Pons (tissue), 1 donor: Measurements from ENCODE around the gene PTPRQ.
A peak's percentile ranks its signal among the peaks of the same experiment; 100 is the strongest.
"Not testable (repeated sequence)": the region's sequence is repeated elsewhere in the genome, so short reads cannot be mapped to it uniquely, and the experiment has no call there.

Experiments used
- DNase-seq: peaks from one replicate; pipeline ENCODE4 v3.0.0-alpha.2; 2016; ENCODE audit warnings: low spot score

The PTPRQ gene

DNA sequence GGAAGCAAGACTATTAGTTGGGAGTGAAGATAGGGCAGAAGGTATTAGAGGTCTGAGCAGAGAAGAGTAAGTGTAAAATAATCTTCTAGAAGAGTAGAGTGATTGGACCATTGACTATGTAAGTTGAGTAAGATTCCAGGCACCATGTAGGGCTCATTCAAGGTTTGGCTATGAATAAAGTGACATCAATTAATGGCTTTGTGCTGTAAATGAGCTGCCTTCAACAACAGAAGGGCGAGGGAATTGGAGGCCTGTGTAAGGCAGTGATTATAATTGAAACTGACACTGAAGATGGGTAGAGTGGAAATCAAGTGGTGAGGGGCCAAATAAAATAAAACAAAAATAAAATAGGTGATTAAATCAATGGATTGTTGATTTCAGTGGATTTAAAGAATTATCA, 26.4 kb downstream of the PTPRQ start:
- no peak for DNase-seq

DNA sequence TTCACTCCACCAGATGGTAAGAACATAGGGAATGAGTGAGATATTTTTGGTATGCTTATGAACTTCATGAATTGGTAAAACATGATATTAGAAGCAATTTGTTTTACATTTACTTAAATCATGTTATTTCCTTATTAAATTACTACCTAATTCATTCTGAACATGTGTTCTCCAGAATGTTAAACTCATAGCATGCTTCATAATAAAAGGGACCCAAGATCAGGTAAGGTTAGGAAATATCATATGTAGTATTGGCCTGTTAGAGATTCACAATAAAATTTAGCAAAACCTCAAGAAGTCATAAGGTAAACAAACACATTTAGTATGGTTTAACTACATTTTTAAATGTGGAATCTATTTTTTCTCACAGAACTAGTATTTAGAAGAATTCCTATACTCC, 28.2 kb downstream of the PTPRQ start:
- no peak for DNase-seq

DNA sequence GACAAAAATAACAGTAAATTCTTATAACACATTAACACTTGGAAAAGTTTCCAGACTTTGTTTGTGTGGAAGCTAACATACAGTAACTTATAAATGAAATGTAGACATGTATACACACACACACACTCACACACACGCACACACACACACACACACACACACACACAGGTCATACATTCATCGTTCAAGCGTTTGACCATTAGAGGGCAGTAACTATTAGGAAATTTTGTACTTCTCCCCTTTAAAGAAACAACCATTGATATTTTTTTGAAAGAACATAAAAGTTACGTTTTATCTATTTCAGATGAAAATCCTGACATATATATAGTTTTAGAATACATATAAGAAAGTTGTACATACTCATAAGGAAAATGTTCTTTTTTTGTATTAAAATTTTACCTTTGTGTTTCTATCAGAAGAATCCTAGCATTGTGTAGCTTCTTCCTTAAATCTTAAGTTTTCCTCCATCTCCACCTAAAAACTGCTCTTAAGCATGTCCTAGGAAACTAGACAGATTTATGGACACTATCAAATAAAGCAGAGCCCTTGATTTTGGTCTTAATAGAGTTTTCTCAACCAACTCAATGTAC, 29.0 kb downstream of the PTPRQ start:
- peak; percentile 37 for DNase-seq

DNA sequence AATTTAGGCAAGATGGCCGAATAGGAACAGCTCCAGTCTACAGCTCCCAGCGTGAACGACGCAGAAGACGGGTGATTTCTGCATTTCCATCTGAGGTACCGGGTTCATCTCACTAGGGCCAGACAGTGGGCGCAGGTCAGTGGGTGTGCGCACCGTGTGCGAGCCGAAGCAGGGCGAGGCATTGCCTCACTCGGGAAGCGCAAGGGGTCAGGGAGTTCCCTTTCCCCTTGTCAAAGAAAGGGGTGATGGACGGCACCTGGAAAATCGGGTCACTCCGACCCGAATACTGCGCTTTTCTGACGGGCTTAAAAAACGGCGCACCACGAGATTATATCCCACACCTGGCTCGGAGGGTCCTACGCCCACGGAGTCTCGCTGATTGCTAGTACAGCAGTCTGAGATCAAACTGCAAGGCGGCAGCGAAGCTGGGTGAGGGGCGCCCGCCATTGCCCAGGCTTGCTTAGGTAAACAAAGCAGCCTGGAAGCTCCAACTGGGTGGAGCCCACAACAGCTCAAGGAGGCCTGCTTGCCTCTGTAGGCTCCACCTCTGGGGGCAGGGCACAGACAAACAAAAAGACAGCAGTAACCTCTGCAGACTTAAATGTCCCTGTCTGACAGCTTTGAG, 33.6 kb downstream of the PTPRQ start:
- not testable (repeated sequence) for DNase-seq

DNA sequence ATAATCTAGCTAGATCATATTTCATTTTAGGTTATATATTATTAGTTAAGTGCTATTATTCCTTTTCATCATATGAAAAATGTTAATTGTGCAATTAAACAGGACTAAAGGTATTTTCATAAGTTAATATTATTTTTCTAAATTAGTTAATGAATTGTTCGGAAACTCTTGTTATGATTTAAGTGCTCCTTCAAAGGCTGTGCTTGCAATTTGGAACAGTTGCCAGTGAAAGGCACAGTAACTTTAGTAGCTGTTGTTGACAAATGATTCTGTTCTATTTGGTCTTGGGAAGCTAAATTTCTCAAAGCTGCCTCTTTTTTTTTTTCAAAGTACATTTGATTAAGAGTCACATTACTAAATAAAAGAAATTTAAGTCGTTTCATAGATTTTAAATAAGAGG, 40.7 kb downstream of the PTPRQ start:
- no peak for DNase-seq

DNA sequence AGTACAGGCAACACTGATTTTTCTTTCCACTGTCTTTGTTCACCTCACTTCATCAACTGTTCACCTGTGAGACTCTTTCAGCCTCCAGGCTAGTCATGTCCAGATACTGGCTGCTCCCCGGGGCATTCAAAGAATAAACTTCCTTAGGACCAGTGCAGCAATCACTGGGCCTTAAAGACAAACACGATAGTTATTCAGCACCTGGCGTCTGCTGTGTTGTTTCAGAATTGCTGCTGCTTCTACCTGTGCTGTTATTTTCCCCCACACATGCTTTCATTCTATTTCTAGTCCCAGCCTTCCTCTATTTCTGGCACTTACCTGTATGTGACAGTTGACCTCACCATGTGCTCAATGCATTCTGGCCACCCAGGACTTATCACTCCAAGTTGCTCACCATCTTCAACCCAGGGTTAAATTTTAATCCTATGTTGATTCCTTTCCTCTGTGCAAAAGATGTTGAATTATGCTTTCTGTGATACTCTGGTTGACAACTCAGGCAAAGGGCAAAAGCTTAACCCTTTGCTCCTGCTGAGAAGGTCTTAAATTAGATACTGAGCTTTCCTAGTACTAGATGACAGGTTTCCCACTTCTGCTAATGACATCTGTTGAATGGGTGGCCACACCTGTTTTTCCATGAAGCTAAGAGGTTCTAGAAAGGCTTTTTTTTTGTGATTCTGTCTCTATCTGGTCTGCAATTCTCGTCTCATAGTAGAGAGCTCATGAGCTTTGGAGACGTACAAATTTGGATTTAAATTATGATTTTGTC, 41.4 kb downstream of the PTPRQ start:
- no peak for DNase-seq

DNA sequence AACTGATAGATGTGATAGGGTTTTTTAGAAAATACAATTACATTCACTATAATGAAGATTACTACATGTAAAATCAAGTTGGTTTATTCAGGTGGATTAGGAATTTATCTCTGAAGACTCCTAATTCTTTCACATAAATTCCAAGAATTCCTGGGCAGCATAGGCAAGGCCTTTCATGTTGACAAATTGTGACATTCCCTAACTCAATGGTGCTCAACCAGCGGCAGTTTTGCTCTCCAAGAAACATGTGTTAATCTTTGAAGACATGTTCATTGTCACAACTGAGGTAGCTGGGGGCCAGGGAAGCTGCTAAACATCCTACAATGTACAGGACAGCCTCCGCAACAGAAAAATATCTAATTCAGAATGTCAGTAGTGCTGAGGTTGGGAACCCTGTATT, 46.3 kb downstream of the PTPRQ start:
- DNase-seq, result no peak

DNA sequence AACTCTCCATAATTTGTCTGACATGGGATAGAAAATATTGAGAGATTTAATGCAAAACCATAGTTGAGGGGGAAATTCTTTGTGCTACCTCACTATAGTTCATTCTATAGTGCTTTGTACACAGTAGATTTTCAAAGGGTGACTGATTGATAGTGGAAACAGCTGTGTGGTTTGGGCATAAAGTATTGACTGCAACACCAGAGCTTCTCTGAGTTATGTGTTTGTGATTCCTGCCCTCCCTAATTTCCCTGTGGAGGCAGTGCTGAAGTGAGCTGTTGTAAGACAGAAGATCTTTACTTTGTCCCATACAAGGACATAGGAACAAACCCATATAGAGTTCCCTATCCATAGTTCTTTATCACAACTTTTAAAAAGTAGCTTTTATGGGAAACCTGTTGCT, 47.1 kb downstream of the PTPRQ start:
- DNase-seq, result no peak

DNA sequence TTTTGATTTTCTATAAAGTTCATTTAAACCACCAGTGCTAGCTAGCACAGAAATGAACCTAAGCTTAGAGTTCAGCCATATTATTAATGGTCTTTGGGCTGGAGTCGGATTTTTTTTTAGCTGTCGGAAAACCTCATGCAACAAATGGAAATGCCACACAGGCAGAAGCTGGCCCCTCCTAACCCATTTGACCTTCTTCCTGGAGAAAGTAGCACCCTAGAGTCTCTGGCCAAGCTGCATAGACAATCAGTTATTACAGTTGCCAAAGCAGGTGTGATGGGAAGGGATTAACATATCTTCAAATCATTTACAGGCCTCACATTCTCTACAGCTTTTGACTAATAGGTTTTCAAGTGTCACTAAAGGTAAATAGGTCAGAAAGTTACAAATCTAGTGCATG, 49.4 kb downstream of the PTPRQ start:
- no peak for DNase-seq

DNA sequence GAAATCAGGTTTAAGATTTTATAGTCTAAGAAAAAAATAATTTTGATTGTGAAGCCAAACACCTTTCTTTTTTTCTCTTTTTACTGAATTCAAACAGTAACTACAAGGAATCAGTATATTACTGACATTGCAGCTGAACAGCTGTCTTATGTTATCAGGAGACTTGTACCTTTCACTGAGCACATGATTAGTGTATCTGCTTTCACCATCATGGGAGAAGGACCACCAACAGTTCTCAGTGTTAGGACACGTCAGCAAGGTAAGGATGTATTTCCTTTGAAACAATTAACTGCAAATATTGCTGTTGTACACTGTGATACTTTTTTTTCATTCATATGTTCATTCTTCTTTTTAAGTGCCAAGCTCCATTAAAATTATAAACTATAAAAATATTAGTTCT, 50.8 kb downstream of the PTPRQ start:
- no peak for DNase-seq

DNA sequence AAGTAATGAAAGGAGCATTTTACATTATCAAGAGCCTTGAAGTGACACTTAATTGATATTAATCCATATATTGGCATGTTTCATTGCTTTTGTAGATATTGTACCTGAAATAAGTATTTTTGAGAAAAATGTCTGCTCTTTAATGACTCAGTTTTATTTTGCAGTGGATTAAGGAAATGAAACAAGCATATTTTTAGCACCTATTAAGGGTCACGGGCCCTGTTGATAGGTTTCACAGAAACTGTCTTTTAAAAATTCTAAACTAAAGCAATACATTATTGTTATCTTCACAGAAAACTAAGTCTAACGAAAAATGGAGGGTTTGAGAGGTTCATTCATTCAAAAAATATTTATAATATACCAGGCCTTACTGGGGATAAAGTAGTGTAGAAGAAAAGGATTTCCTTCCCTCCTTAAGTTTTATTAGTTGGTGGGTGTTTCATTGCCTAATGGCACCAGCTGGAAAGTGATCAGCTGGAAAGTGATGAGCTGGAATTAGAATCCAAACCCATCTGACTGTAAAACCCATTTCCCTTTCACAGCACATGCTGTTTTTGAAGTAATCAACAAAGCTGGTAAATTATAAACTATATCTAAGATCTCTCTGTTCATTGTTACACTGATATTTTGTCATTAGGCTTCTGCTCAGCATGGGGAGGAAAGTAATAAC, 54.2 kb downstream of the PTPRQ start:
- no peak for DNase-seq

DNA sequence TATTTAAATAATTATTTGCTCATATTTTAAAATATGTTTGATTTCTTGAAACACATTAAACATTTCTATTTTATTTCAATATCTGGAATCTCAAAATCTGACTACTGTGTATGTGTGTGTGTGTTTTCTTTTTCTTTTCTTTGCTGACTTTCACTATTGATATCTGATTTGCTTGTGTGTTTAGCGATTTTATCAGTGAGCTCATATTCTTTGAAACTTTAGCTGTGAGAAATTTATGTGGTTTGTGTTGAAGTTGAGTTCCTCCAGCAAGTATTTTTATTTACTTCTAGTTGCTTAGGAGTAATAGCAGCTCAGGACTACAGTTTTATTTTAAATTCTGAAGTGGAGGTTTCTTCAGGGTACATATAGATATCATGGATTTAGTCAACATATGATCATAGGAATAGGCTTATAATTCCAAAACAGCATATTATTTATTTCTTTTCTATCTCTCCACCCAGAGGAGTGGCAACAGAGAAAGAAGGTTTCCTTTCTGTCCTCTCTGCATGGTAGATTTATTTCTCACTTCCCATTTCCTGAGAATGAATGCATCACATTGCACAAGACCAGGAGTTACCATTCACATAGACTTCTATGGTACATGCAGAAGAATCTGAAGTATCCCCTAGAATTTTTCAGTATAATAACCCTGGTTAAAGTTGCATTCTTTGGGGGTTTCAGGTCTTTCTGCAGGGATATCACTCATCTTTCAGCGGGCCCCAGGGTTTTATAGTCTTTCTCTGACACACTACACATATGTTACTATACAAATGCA, 60.5 kb downstream of the PTPRQ start:
- no peak for DNase-seq

DNA sequence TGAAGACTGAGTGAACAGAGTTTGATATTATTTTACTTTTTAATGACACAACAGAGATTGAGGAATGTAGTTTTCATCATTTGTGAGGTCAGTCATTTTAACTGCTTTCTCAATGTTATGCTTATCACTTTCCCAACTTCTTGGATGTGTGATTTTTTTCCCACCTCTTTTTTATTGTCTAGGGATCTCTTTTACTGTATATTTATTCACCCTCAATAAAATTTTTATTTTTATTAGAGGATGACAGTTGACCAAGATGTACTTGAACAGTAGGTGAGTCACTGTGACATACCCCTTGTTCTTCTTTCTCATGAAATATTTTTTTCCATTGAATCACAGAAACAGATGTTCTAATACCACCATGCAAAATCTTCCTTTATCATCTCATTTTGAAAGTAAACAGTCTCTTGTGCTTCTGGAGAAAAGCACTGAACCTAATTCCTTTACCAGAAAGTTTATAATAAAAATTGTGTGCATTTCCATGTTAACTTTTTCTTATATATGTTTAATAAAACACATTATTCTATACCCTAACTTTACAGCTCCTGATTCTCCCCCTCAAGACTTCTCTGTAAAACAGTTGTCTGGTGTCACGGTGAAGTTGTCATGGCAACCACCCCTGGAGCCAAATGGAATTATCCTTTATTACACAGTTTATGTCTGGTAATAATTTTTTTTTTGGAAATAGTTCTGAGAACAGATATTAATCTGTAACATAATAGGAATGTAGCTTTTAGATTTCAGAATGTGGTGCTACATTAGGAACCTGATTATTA, 65.9 kb downstream of the PTPRQ start:
- DNase-seq, result no peak

DNA sequence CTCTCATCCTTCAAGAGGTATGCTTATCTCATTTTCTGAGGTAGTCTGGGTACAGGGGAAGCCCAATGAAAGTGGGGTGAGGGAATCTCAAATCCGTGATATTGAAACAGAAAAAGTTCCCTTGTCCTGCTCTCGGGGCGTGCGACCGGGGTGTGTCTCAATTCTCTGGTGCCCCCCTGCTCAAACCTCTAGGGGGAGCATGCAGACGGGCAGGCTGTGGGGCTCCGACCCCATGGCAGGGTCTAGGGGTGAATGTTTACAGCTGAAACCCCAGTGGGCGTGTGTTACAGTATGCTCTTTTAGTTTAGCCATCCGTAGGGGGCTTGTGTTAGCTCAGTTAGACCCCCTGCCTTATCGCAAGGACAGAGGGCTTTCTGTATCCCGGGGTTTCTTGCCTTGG, 68.7 kb downstream of the PTPRQ start:
- DNase-seq, result no peak

DNA sequence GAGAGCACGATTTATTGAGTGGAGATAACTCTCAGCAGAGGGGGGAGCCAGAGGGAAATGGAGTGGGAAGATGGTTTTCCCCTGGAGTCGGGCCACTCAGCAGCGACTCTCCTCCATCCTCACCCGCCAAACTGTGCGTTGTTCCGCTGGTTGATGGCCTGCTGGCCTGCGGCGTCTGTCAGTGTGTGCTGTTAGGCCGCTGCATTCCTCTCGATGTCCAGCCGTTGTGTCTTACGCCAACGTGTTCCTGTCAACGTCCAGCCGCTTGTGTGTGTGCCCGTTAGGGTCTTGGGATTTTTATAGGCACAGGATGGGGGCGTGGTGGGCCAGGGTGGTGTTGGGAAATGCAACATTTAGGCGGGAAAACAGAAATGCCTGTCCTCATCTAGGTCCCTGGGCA, 69.2 kb downstream of the PTPRQ start:
- DNase-seq, result no peak

DNA sequence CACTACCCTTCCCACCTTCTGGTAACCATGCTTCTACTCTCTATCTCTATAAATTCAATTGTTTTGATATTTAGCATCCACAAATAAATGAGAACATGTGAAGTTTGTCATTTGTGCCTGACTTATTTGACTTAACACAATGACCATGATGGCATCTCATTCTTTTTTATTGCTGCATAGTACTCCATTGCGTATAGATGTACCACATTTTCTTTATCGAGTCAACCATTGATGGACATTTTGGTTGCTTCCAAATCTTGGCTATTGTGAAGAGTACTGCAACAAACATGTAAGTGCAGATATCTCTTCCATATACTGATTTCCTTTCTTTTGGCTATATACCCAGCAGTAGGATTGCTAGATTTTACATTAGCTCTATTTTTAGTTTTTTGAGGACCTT, 73.6 kb downstream of the PTPRQ start:
- DNase-seq, result no peak

DNA sequence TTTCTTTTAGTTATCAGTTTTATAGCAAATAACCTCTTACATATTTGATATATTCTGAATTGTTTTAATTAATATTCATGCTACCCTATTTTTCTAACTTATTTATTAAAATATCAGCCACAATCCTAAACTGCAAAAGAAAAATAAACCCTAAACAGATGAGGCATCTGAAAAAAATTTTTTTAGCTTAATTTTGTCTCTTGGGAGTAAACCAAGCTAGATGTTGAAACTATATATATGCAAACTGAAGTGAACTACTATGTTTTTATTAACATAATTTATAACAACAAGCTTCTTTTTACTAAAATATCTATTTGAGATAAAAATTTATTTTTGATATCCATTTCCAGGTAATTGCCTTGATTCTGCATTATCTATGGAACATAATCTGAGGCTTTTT, 87.6 kb downstream of the PTPRQ start:
- DNase-seq, result no peak

DNA sequence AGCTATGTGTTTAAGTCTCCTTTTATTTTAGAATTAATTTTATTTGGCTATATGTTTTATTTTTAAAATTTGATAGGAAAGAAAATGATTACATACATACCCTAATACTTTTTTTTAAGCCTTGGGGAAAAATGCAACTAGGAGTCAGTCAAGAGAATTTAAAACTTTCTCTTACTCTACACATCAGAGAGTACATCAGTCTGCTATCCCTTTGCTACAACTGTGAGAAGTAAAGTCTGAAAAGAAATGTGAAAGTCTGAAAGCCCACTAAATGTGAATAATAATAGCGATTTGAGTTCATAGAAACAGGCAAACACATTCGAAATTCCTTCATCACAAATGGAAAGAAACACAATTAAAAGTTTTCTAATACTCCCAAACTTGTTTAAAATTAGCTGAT, 95.0 kb downstream of the PTPRQ start:
- no peak for DNase-seq

DNA sequence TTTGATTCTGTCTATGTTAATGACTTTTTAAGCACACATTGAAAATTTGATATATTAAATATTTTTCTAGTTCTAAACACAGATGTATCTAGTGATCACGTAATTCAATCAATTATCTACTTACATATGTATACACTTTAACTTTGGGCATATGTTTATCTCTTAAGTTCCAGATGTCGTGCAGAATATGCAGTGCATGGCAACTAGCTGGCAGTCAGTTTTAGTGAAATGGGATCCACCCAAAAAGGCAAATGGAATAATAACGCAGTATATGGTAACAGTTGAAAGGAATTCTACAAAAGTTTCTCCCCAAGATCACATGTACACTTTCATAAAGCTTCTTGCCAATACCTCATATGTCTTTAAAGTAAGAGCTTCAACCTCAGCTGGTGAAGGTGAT, 105.3 kb downstream of the PTPRQ start:
- no peak for DNase-seq

DNA sequence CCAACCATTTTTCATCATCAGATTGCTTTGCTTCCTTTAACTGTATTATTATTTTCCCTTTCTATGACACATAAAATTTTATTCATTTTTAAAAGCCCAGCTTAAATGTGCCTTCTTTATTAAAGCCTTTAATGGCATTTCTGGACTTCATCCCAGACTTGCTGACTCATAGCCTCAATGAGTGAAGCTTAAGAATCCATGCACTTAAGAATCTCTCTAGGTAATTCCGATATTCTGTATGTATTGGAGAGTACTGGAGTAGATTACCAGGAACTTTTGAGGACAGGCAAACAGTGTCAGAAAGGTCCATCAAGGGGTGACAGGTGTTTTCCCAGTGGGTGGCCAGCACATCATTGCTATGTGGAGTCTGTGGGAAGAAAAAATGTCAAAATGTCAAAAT, 107.9 kb downstream of the PTPRQ start:
- peak; percentile 8 for DNase-seq

DNA sequence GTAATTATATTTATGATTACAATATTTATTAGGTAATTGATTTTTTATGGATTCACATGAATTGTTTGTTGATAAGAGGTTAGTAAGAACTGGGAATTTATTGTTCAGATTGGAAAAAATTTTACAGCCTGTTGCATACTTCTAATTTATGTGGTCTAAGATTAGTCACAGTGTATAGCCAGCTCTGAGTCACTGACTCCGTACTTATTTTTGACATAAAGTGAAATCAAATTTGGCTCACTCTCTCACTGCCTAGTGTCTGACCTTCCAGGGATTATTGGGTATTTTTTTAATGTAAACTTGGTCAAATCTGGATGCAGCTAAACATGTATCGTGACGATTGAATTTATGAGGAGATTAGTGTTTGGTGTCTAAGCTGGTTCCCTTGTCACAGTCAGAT, 109.3 kb downstream of the PTPRQ start:
- no peak for DNase-seq

DNA sequence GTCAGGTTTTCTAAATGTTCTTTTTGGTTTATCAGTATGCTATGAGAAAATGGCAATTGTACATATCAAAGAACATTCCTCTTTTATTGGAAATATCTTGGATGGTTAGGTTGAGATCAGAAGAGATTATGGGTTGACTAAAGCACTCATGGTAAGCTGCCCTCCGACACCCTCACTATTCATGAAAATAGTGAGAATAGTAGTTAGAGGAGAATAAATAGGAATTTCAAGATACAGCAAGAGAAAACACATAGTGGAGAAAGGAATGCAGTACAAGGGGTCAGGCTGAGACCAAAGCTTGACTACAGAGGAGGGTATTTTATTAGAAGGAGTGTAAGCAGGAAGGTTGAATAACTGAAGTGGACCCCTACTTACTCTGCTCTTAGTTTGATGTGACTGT, 112.5 kb downstream of the PTPRQ start:
- DNase-seq, result no peak
